GM10266 (cell line): ENCODE data around the gene MBP.

Experiments
- DNase-seq: peaks from one replicate; pipeline ENCODE4 v3.0.0; 2012; ENCODE audit errors: extremely low spot score
- TF ChIP-seq, protein P1 (sequence below): IDR thresholded peaks from 2 replicates; pipeline ENCODE4 v1.5.1; 2012; ENCODE audit warnings: mild to moderate bottlenecking, low read depth; ENCODE audit not compliant: control insufficient read depth, insufficient read depth; ENCODE audit errors: missing control alignments

The MBP gene

DNA sequence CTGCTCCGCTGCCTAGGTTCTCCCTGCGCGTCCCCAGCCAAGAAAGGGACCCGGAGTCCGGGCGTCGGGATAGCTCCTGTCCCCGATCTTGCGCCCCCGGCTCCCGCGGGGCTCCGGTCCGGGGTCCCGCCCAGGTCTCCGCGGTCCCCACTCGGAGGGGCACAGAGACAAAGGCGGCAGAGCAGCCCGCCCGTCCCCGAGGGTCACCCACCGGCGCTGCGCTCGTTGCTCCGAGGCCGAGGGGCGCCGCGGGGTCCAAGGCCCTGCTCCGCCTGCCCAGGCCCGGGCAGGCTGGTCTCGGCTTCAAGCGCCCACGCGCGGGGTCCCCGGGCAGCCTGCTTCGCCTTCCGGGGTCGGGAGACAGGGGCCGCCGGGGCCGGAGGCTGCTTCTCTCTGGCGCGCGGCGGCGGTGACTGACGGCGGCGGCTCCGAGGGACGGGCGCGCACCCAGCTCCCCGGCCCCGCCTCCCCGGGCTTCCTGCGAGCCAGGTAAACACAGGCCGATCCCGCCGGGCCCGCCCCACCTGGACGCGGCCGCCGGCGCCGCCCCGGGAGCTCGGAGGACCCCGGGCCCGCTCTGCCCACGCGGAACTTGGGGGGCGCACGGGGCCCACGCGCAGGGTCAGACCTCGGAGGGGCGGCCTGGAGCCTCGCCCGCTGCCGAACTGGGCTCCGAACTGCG, at the start of gene MBP:
Gene MBP (minus strand): TSS at position 415 of the 682 bp plus-strand sequence. CDS start 27,522 bp downstream, outside the sequence.
- DNase-seq: peak; percentile 85
- TF ChIP-seq, protein P1, sequence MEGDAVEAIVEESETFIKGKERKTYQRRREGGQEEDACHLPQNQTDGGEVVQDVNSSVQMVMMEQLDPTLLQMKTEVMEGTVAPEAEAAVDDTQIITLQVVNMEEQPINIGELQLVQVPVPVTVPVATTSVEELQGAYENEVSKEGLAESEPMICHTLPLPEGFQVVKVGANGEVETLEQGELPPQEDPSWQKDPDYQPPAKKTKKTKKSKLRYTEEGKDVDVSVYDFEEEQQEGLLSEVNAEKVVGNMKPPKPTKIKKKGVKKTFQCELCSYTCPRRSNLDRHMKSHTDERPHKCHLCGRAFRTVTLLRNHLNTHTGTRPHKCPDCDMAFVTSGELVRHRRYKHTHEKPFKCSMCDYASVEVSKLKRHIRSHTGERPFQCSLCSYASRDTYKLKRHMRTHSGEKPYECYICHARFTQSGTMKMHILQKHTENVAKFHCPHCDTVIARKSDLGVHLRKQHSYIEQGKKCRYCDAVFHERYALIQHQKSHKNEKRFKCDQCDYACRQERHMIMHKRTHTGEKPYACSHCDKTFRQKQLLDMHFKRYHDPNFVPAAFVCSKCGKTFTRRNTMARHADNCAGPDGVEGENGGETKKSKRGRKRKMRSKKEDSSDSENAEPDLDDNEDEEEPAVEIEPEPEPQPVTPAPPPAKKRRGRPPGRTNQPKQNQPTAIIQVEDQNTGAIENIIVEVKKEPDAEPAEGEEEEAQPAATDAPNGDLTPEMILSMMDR: no peak

DNA sequence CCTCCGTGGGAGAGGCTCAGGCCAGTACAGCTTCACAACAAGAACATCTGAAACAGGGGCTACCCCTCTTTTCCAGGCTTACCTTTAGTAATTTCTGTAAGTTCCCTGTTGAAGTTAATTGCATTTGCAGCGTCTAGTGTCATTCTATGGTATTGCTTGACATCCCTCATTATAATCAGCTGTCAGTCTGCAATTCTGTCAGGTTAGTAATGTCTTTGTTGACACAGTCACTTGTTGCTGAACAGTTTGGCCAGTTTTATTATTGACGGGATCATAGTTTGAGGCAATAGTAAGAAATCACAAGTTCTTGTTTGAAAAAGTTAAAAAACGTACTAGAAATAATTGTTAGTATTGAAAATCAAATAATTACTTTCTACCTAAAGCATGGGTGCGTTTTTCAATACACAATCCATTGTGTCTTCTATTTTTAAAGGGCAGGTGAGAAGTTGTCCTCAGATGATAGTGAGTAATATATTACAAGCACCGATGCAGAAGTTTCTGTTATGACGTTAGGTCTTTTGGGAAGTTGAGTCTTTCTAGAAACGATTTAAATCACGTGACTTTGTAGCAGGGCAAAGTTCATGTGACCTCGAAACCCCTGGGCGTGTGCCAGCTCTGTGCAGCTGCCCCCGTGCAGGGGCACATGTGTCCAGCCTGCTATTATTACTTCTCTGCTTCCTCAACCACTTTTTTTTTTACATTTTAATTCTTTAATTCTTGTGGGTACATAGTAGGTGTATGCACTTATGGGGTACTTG, 49.5 kb upstream of the MBP start:
- DNase-seq: no peak
- TF ChIP-seq, protein P1: no peak

DNA sequence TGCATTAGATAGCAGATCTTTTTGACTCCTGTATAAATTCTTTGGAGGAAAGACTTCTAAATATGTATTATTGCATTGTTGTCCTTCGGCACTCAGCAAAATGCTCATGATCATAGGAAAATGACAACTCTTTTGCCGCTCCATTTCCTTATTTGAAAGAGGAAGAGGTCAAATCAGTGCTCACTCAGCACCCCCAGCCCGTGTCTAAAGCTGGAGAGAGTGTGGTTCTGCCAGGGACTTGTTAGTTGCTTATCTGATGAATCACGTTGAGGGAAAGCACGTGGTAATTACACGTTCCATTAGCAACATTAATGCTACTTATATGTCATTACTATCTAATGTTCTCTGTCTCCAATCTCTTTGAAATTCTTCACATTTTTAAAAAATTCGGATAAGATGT, 46.0 kb upstream of the MBP start:
- TF ChIP-seq, protein P1: no peak
- DNase-seq: no peak

DNA sequence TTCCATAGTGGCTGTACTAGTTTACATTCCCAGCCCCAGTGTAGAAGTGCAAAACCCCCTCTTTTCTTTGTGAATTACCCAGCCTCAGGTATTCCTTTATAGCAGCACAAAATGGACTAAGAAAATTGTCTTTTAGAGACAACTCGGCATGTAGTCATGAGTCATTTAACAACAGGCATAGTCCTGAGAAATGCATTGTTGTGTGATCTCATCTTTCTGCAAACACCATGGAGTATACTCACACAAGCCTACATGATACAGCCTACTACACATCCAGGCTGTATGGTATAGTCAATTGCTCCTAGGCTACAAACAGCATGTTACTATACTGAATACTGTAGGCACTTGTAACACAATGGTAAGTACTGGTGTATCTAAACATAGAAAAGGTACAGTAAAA, 44.4 kb upstream of the MBP start:
- TF ChIP-seq, protein P1: no peak
- no peak for DNase-seq

DNA sequence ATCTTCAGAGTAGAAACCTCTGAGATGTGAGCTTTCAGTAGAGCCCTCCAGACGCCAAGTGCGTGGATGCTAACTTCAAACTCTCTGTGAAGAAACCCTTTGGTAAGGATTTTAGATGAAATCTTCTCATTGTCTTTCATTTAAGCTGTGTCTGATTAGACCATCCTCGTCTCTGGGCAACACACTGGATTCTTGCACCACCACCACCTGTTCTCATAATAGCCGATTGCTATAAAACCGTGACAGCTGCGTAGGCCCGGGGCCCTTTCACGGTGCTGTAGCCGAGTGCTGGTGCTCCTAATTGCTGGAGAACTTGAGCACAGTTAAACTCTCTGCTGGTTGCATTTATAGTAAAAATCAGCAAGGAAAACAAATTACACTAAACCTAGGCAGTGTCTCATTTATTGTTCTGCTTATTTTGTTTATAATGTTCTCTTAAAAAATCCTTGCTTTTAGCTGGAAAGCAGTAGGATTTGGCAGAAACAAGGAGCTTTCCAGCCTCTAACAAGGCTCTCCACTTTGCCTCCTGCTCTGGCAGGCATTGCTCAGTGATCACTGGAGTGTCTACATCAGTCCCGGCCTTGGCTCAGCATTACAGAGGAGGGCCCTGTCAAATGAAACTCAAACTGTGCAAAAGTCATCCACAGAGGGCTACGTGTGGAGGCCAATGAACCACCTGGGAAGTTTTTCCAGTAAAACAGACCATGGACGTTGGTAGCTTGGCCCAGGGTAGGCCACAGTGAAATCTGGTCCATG, 40.9 kb upstream of the MBP start:
- no peak for DNase-seq
- TF ChIP-seq, protein P1: no peak

DNA sequence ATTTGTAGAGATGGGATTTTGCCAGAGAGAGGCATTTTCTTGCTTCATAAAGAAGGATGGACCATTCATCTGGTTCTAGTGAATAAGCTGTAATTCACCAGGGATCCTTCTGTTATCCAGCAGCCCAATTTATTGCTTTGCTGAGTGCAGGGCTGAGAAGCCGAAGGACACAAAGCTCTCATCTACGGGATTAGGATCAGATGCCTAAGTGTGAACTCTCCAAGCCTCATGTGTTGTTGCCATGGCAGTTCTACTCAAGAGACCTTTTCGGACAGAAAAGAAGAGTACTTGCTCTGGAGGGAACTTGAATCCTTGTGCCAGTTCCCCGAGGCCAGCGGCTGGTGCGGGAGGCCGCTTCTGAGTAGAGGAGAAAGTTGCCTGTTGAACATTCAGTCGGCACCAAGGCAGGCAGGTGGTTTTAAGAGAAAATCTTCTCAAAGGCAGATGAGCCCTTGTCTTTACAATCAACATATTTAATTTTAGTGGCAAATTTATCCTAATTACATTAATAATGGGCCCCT, 38.4 kb upstream of the MBP start:
- no peak for DNase-seq

More for the DNA sequence above, 38.4 kb upstream of the MBP start:
- TF ChIP-seq, protein P1: no peak
